Right atrium auricular region (tissue), 2 donors: Measurements from ENCODE around the gene PICK1. TPM values are rescaled to one million over a fixed set of nuclear protein-coding genes. Genes with fewer than 3 reads are reported as not detected.
"Not testable (repeated sequence)": the region's sequence is repeated elsewhere in the genome, so short reads cannot be mapped to it uniquely, and the experiment has no call there.

Experiments
- DNase-seq: peaks from one replicate; pipeline ENCODE4 v3.0.0-alpha.2; 2019; ENCODE audit warnings: low spot score
- H3K27ac ChIP-seq, 2 donors: fragments of 200-600 bp; sonication (generic); 1 replicate in 1 of 2; 2 replicates in 1 of 2; pipeline ENCODE4 v1.5.1; 2016 to 2019
- H3K27me3 ChIP-seq, 2 donors: fragments of 200-600 bp; sonication (generic); one replicate each; pipeline versions ENCODE4 v1.5.1 to v1.6.0; 2017 to 2019
- H3K36me3 ChIP-seq: fragments of 200-600 bp; sonication (generic); one replicate; pipeline ENCODE4 v1.5.1; 2016
- H3K4me1 ChIP-seq, 2 donors: fragments of 200-600 bp; sonication (generic); one replicate each; pipeline versions ENCODE4 v1.5.1 to v1.6.0; 2017 to 2019
- H3K4me3 ChIP-seq, 2 donors: fragments of 200-600 bp; sonication (generic); 1 replicate in 1 of 2; 2 replicates in 1 of 2; pipeline ENCODE4 v1.5.1; 2017 to 2019; ENCODE audit warnings: mild to moderate bottlenecking in 1 of 2, moderate library complexity in 1 of 2
- H3K9me3 ChIP-seq, 2 donors: fragments of 200-600 bp; sonication (generic); one replicate each; pipeline ENCODE4 v1.5.1; 2019
- CTCF ChIP-seq, 2 donors: fragments of 200-600 bp; sonication (generic); IDR thresholded peaks; one replicate each; pipeline ENCODE4 v1.5.1; 2019; ENCODE audit warnings: antibody characterized with exemption in 2 of 2
- total RNA-seq, 2 donors: library from RNA; depleted of rRNA; stranded (reverse); fragments of >200 nt; gene quantifications; one replicate each; pipeline ENCODE4 v1.1.0, GENCODE V29; 2016

PICK1 gene
- total RNA-seq, 2 donors from 2014 or later, result 33.1 to 36.0 TPM

- Histone ChIP-seq H3K27ac (no peak overlapping the region), H3K36me3 (no peaks in the 10 kb centered on the region), H3K9me3 (no peaks in the 10 kb centered on the region), H3K4me1 (peaks cover 0 to 19% of the 10 kb centered on the region in 2 donors), H3K27me3 (no peaks in the 10 kb centered on the region), H3K4me3 (no peak overlapping the region)
- no peak for TF ChIP-seq CTCF (IDR thresholded peaks at IDR 0.05)
- DNase-seq, result no peak
These were observed 55.2 kb downstream of the PICK1 start for GRCh38 chr22:38112381-38112780.

GRCh38 chr22:38114484-38115398 is 57.5 kb downstream of the PICK1 start:
- H3K9me3 ChIP-seq, result no peaks in the 10 kb centered on the region
- peak; percentile 92 to 95 for TF ChIP-seq CTCF (IDR thresholded peaks at IDR 0.05)
- H3K27me3 ChIP-seq, result no peaks in the 10 kb centered on the region
- no peak overlapping the region for H3K27ac ChIP-seq
- DNase-seq, result peak; percentile 87
- no peak overlapping the region for H3K4me3 ChIP-seq
- no peaks in the 10 kb centered on the region for H3K36me3 ChIP-seq
- peaks cover 0 to 12% of the 10 kb centered on the region in 2 donors for H3K4me1 ChIP-seq

GRCh38 chr22:38115423-38116205 is 58.4 kb downstream of the PICK1 start:
- Histone ChIP-seq H3K36me3 (no peaks in the 10 kb centered on the region), H3K9me3 (no peaks in the 10 kb centered on the region), H3K4me3 (no peak overlapping the region), H3K4me1 (peaks cover 0 to 12% of the 10 kb centered on the region in 2 donors), H3K27ac (no peak overlapping the region), H3K27me3 (no peaks in the 10 kb centered on the region)
- no peak for TF ChIP-seq CTCF (IDR thresholded peaks at IDR 0.05)
- no peak for DNase-seq

- H3K27me3 ChIP-seq, H3K4me3 ChIP-seq, H3K36me3 ChIP-seq, DNase-seq, H3K9me3 ChIP-seq, H3K27ac ChIP-seq: not testable (repeated sequence)
- H3K4me1 ChIP-seq, result peaks cover 0 to 12% of the 10 kb centered on the region in 2 donors
These were observed 60.4 kb downstream of the PICK1 start for GRCh38 chr22:38117556-38117955.

- Histone ChIP-seq H3K27ac (no peak overlapping the region), H3K4me1 (peaks cover 0 to 12% of the 10 kb centered on the region in 2 donors), H3K4me3 (no peak overlapping the region), H3K9me3 (no peaks in the 10 kb centered on the region), H3K27me3 (no peaks in the 10 kb centered on the region), H3K36me3 (no peaks in the 10 kb centered on the region)
- TF ChIP-seq CTCF (IDR thresholded peaks at IDR 0.05), result no peak
- DNase-seq, result no peak
These were observed 61.0 kb downstream of the PICK1 start for GRCh38 chr22:38118182-38118581.

DNA sequence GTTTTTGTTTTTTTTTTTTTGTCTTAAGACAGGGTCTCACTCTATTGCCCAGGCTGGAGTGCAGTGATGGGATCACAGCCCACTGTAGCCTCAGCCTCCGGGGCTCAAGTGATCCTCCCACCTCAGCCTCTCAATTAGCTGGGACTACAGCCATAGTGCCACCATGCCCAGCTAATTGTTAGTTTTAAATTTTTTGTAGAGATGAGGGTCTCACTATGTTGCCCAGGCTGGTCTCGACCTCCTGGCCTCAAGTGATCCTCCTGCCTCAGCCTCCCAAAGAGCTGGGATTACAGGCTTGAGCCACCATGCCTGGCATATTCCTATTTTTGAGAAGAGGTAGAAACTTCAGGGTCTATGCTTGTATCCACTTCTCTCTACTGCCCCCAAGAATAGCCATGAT is 61.5 kb downstream of the PICK1 start:
- not testable (repeated sequence) for H3K36me3 ChIP-seq, DNase-seq, H3K27ac ChIP-seq, H3K4me3 ChIP-seq, H3K27me3 ChIP-seq, H3K9me3 ChIP-seq
- peaks cover 0 to 12% of the 10 kb centered on the region in 2 donors for H3K4me1 ChIP-seq
